Fibroblast of lung (primary cell): ENCODE measurements around the gene EDARADD.

ENCODE experiments used
- CTCF ChIP-seq, 2 donors: IDR thresholded peaks in 1 of 2; conservative IDR thresholded peaks in 1 of 2; 1 replicate in 1 of 2; 2 replicates in 1 of 2; pipeline ENCODE4 v1.5.1; 2011 to 2012; ENCODE audit warnings: low read length in 2 of 2, control low read depth in 1 of 2, inconsistent platforms in 1 of 2, low read depth in 1 of 2, mild to moderate bottlenecking in 1 of 2
- EZH2 ChIP-seq: IDR thresholded peaks from 2 replicates; pipeline ENCODE4 v1.5.1; 2012; ENCODE audit warnings: low read length, control low read depth, mild to moderate bottlenecking; ENCODE audit errors: missing control alignments

- TF ChIP-seq CTCF (conservative IDR thresholded peaks at IDR 0.05 in 1 of 2, IDR thresholded peaks at IDR 0.05 in 1 of 2; ENCODE audit: low read depth in 1 of 2, low read length in 2 of 2) (no peak), EZH2 (no peak)
These were observed 100.7 kb downstream of the EDARADD start for GRCh38 chr1:236494586-236495466.
